Measurements from ENCODE around the gene SLC6A6. TPM values are rescaled to one million over a fixed set of nuclear protein-coding genes. Genes with fewer than 3 reads are reported as not detected.

SLC6A6 gene
- polyA plus RNA-seq, 1 donor (not counting 4 experiments of a cell fraction or from before 2014, with no cell fraction given): 8.3 TPM

- no peaks in the 10 kb centered on the region for H3K9me1 ChIP-seq (ENCODE audit: control insufficient read depth, extremely low read depth, insufficient read depth, low read length)
- no peak overlapping the region for H3K4me3 ChIP-seq (ENCODE audit: control insufficient read depth in 2 of 3, extremely low read depth in 1 of 3, insufficient read depth in 2 of 3, low read depth in 1 of 3, low read length in 3 of 3)
- H3K27me3 ChIP-seq (ENCODE audit: control insufficient read depth, extremely low read depth, insufficient read depth, low read length): no peaks in the 10 kb centered on the region
- TF ChIP-seq EZH2 (IDR thresholded peaks at IDR 0.05; ENCODE audit: low read length) (no peak), CTCF (optimal IDR thresholded peaks at IDR 0.05 in 1 of 3, IDR thresholded peaks at IDR 0.05 in 1 of 3, conservative IDR thresholded peaks at IDR 0.05 in 1 of 3; ENCODE audit: extremely low read depth in 1 of 3, insufficient read depth in 2 of 3, low read length in 3 of 3) (no peak)
- no peaks in the 10 kb centered on the region for H3K9me3 ChIP-seq (ENCODE audit: control insufficient read depth, low read depth, low read length)
- H3K36me3 ChIP-seq (ENCODE audit: control insufficient read depth in 2 of 2, extremely low read depth in 1 of 2, insufficient read depth in 2 of 2, low read length in 2 of 2): peaks cover 0 to 4% of the 10 kb centered on the region in 2 experiments
- no peak overlapping the region for H3K9ac ChIP-seq (ENCODE audit: control insufficient read depth, extremely low read depth, insufficient read depth, low read length)
- FAIRE-seq: no peak
- dilution Hi-C loops (cut with MboI; ENCODE audit: extremely low pct_ligation_motif_present, low sequenced_read_pairs): no loop called here
- peaks cover 22% of the 10 kb centered on the region for H3K4me1 ChIP-seq (ENCODE audit: control insufficient read depth, extremely low read depth, insufficient read depth, low read length)
- H4K20me1 ChIP-seq (ENCODE audit: control insufficient read depth, extremely low read depth, insufficient read depth, low read length): no peaks in the 10 kb centered on the region
- no peak for DNase-seq (ENCODE audit: low read depth, low spot score)
- no peak overlapping the region for H2AFZ ChIP-seq (ENCODE audit: control insufficient read depth, low read length)
- no peak overlapping the region for H3K27ac ChIP-seq (ENCODE audit: control insufficient read depth, insufficient read depth, low read length)
- no peaks in the 10 kb centered on the region for H3K79me2 ChIP-seq (ENCODE audit: control insufficient read depth, insufficient read depth, low read length)
- H3K4me2 ChIP-seq (ENCODE audit: control insufficient read depth, extremely low read depth, insufficient read depth, low read depth, low read length): no peak overlapping the region
These were observed 54.4 kb downstream of the SLC6A6 start for GRCh38 chr3:14456794-14457193.

GRCh38 chr3:14457481-14457880 lies 55.1 kb downstream of the SLC6A6 start:
- dilution Hi-C loops (cut with MboI; ENCODE audit: extremely low pct_ligation_motif_present, low sequenced_read_pairs): no loop called here
- Histone ChIP-seq H3K79me2 (ENCODE audit: control insufficient read depth, insufficient read depth, low read length) (no peaks in the 10 kb centered on the region), H2AFZ (ENCODE audit: control insufficient read depth, low read length) (no peak overlapping the region), H3K4me1 (ENCODE audit: control insufficient read depth, extremely low read depth, insufficient read depth, low read length) (peaks cover 15% of the 10 kb centered on the region), H3K4me2 (ENCODE audit: control insufficient read depth, extremely low read depth, insufficient read depth, low read depth, low read length) (no peak overlapping the region), H3K9me3 (ENCODE audit: control insufficient read depth, low read depth, low read length) (no peaks in the 10 kb centered on the region), H3K27ac (ENCODE audit: control insufficient read depth, insufficient read depth, low read length) (no peak overlapping the region), H4K20me1 (ENCODE audit: control insufficient read depth, extremely low read depth, insufficient read depth, low read length) (no peaks in the 10 kb centered on the region), H3K36me3 (ENCODE audit: control insufficient read depth in 2 of 2, extremely low read depth in 1 of 2, insufficient read depth in 2 of 2, low read length in 2 of 2) (peaks cover 0 to 4% of the 10 kb centered on the region in 2 experiments), H3K4me3 (ENCODE audit: control insufficient read depth in 2 of 3, extremely low read depth in 1 of 3, insufficient read depth in 2 of 3, low read depth in 1 of 3, low read length in 3 of 3) (no peak overlapping the region), H3K27me3 (ENCODE audit: control insufficient read depth, extremely low read depth, insufficient read depth, low read length) (no peaks in the 10 kb centered on the region), H3K9ac (ENCODE audit: control insufficient read depth, extremely low read depth, insufficient read depth, low read length) (no peak overlapping the region), H3K9me1 (ENCODE audit: control insufficient read depth, extremely low read depth, insufficient read depth, low read length) (no peaks in the 10 kb centered on the region)
- TF ChIP-seq EZH2 (IDR thresholded peaks at IDR 0.05; ENCODE audit: low read length) (no peak), CTCF (optimal IDR thresholded peaks at IDR 0.05 in 1 of 3, IDR thresholded peaks at IDR 0.05 in 1 of 3, conservative IDR thresholded peaks at IDR 0.05 in 1 of 3; ENCODE audit: extremely low read depth in 1 of 3, insufficient read depth in 2 of 3, low read length in 3 of 3) (no peak)
- FAIRE-seq (no peak), DNase-seq (ENCODE audit: low read depth, low spot score) (no peak)
